AG04450 (cell line): ENCODE data around the gene TELO2. TPM values are rescaled to one million over a fixed set of nuclear protein-coding genes. Genes with fewer than 3 reads are reported as not detected.

Experiments
- CTCF ChIA-PET: fragments of 300-600, 350-600 bp; formaldehyde crosslinking; extraction: SDS; loops from one replicate; lab custom pipeline; 2022; ENCODE audit warnings: antibody characterized with exemption, inconsistent platforms; lab: Charles Lee
- POLR2A ChIA-PET: fragments of 350-600 bp; formaldehyde crosslinking; extraction: SDS; loops from one replicate; lab custom pipeline; 2021; ENCODE audit warnings: antibody characterized with exemption, inconsistent platforms; lab: Yijun Ruan, JAX
- DNase-seq: peaks from one replicate; pipeline ENCODE4 v3.0.0-alpha.2; 2011; ENCODE audit warnings: low read depth, low spot score
- H3K27ac ChIP-seq: one replicate; pipeline ENCODE4 v1.5.1; 2012; ENCODE audit warnings: low read depth, low read length, control low read depth
- H3K27me3 ChIP-seq: one replicate; pipeline ENCODE4 v1.6.0; 2012; ENCODE audit warnings: low read length; ENCODE audit not compliant: control insufficient read depth, insufficient read depth
- H3K4me3 ChIP-seq: 2 replicates; pipeline ENCODE4 v1.5.1; 2011; ENCODE audit warnings: mild to moderate bottlenecking, low read depth, low read length, control low read depth
- H3K9me3 ChIP-seq: 2 replicates; pipeline ENCODE4 v1.5.1; 2012; ENCODE audit warnings: low read length; ENCODE audit not compliant: control insufficient read depth, insufficient read depth
- polyA minus RNA-seq: library from RNA; depleted of rRNA, polyadenylated mRNA; stranded (reverse); fragments of >200 nt; gene quantifications from 2 replicates; pipeline ENCODE4 v1.2.3, GENCODE V29; 2011; rRNA and poly(A)+ RNA removed
- polyA plus RNA-seq: library from polyadenylated mRNA; depleted of rRNA; stranded (reverse); fragments of >200 nt; gene quantifications from 2 replicates; pipeline ENCODE4 v1.2.3, GENCODE V29; 2011; rRNA removed
- TF ChIP-seq, protein P1 (sequence below): IDR thresholded peaks from 2 replicates; pipeline ENCODE4 v1.5.1; 2011; ENCODE audit warnings: low read depth, low read length, control low read depth, inconsistent platforms

TELO2 gene
- polyA plus RNA-seq: 6.2 and 7.4 TPM in 2 replicates
- 2.6 and 3.5 TPM in 2 replicates for polyA minus RNA-seq

- peak; percentile 42 for DNase-seq
- Histone ChIP-seq H3K27me3 (no peaks in the 10 kb centered on the region), H3K9me3 (no peaks in the 10 kb centered on the region; the same call in 1 of the 2 replicates), H3K27ac (peak within 1 kb of the TSS; percentile 47), H3K4me3 (peak within 1 kb of the TSS; percentile 75)
- ChIA-PET POLR2A (interaction anchor here (1.1 kb wide), 1 partner anchor 72 kb away, joined by 3 read pairs; no protein-coding TSS in a partner anchor), CTCF (interaction anchor here (1.3 kb wide), 1 partner anchor 22 kb away, joined by 6 read pairs; no protein-coding TSS in a partner anchor)
- TF ChIP-seq, protein P1, sequence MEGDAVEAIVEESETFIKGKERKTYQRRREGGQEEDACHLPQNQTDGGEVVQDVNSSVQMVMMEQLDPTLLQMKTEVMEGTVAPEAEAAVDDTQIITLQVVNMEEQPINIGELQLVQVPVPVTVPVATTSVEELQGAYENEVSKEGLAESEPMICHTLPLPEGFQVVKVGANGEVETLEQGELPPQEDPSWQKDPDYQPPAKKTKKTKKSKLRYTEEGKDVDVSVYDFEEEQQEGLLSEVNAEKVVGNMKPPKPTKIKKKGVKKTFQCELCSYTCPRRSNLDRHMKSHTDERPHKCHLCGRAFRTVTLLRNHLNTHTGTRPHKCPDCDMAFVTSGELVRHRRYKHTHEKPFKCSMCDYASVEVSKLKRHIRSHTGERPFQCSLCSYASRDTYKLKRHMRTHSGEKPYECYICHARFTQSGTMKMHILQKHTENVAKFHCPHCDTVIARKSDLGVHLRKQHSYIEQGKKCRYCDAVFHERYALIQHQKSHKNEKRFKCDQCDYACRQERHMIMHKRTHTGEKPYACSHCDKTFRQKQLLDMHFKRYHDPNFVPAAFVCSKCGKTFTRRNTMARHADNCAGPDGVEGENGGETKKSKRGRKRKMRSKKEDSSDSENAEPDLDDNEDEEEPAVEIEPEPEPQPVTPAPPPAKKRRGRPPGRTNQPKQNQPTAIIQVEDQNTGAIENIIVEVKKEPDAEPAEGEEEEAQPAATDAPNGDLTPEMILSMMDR: no peak
Observed at GRCh38 chr16:1492923-1493745, at the start of gene TELO2. TSS of gene TELO2 (plus strand) at chr16:1493360. CDS start at chr16:1494282, 922 bp downstream.

- CTCF ChIA-PET: no interaction called here
- DNase-seq: no peak
- no peaks in the 10 kb centered on the region for H3K27me3 ChIP-seq
- H3K4me3 ChIP-seq: no peak overlapping the region
- POLR2A ChIA-PET: no interaction called here
- H3K9me3 ChIP-seq: no peaks in the 10 kb centered on the region; the same call in 1 of the 2 replicates
- no peak overlapping the region for H3K27ac ChIP-seq
- TF ChIP-seq, protein P1: no peak
Observed at GRCh38 chr16:1443403-1443973, 49.7 kb upstream of the TELO2 start.

- DNase-seq: no peak
- no peaks in the 10 kb centered on the region for H3K27me3 ChIP-seq
- H3K27ac ChIP-seq: no peak within 1 kb of the TSS
- TF ChIP-seq, protein P1: no peak
- ChIA-PET POLR2A (no interaction called here), CTCF (no interaction called here)
- no peak within 1 kb of the TSS for H3K4me3 ChIP-seq
- H3K9me3 ChIP-seq: no peaks in the 10 kb centered on the region; the same call in 1 of the 2 replicates
Observed at GRCh38 chr16:1443980-1444729, 49.0 kb upstream of the TELO2 start, which contains the start of gene CCDC154. TSS of gene CCDC154 (minus strand) at chr16:1444556. CDS start at chr16:1444322, 234 bp downstream.

DNA sequence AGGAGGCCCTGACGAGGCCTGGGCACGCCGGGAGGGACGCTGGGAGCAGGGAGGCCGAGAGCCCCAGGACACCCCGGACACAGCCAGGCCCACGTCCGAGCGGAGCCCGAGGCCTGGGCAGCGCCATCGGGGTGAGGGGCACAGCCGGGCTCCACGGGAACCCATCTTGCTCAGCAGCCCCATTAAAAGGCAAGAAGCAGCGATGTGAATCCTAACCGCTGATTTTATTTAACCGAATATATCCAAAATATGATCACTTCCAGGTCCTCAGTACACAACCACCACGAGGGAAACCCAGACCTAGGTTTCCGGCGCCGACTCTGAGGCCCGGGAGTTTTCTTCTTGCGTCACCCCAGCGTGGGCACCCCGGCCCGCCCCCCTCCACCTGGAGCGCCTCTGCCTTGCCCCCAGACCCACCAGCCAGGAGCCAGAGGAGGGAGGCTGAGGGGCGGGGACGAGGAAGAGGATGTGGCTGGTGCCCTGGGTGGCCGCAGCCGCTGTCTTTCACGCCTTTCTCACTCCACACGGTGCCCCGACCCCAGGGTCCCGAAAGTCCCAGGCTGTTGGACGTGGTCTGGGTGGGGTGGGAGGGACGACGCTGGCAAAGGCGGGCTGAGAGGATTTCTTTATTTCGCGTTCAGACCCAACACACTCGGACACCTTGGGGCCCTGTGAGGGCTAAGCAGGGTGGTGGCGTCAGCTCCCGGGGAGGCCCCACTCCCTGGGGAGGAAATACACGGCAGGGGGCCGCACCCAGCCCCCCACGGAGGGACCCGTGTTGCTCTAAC is 48.2 kb upstream of the TELO2 start:
- H3K27me3 ChIP-seq: no peaks in the 10 kb centered on the region

More for the DNA sequence above, 48.2 kb upstream of the TELO2 start:
- Histone ChIP-seq H3K9me3 (no peaks in the 10 kb centered on the region; the same call in 1 of the 2 replicates), H3K4me3 (no peak overlapping the region), H3K27ac (no peak overlapping the region)
- ChIA-PET CTCF (no interaction called here), POLR2A (no interaction called here)
- TF ChIP-seq, protein P1: no peak
- DNase-seq: no peak
